Astrocyte (in vitro differentiated cells and primary cell): ENCODE data around the gene LBHD1. TPM values are rescaled to one million over a fixed set of nuclear protein-coding genes. Genes with fewer than 3 reads are reported as not detected.

Source experiments
- DNase-seq: peaks from one replicate; pipeline ENCODE4 v3.0.0-alpha.2; 2010; ENCODE audit warnings: low read depth
- FAIRE-seq: peaks from 2 replicates; lab custom pipeline; 2011; peaks lifted over from hg19 to GRCh38; lab: Jason Lieb, UNC
- H2AFZ ChIP-seq: 2 replicates; pipeline ENCODE4 v1.6.0; 2012; ENCODE audit warnings: low read depth, low read length, inconsistent platforms
- H3K27ac ChIP-seq: 2 replicates; pipeline ENCODE4 v1.5.1; 2011; ENCODE audit warnings: low read depth, low read length, inconsistent platforms
- H3K27me3 ChIP-seq: 2 replicates; pipeline ENCODE4 v1.6.0; 2011; ENCODE audit warnings: low read length, inconsistent platforms; ENCODE audit not compliant: insufficient read depth
- H3K36me3 ChIP-seq: 2 replicates; pipeline ENCODE4 v1.5.1; 2011; ENCODE audit warnings: low read length, inconsistent platforms; ENCODE audit not compliant: insufficient read depth
- H3K4me1 ChIP-seq: 2 replicates; pipeline ENCODE4 v1.5.1; 2011; ENCODE audit warnings: low read length, inconsistent platforms; ENCODE audit not compliant: insufficient read depth
- H3K4me2 ChIP-seq: 2 replicates; pipeline ENCODE4 v1.6.0; 2012; ENCODE audit warnings: low read length, inconsistent platforms
- H3K4me3 ChIP-seq: 2 replicates; pipeline ENCODE4 v1.5.1; 2011; ENCODE audit warnings: low read depth, mild to moderate bottlenecking, low read length, inconsistent platforms; ENCODE audit not compliant: insufficient read depth
- H3K79me2 ChIP-seq: 2 replicates; pipeline ENCODE4 v1.6.0; 2012; ENCODE audit warnings: mild to moderate bottlenecking, low read length, inconsistent platforms; ENCODE audit not compliant: insufficient read depth
- H3K9ac ChIP-seq: 2 replicates; pipeline ENCODE4 v1.6.0; 2012; ENCODE audit warnings: mild to moderate bottlenecking, low read length, inconsistent platforms
- H3K9me3 ChIP-seq: 2 replicates; pipeline ENCODE4 v1.5.1; 2012; ENCODE audit warnings: low read depth, mild to moderate bottlenecking, low read length, inconsistent platforms; ENCODE audit not compliant: insufficient read depth
- H4K20me1 ChIP-seq: 2 replicates; pipeline ENCODE4 v1.6.0; 2012; ENCODE audit warnings: low read length, inconsistent platforms; ENCODE audit not compliant: insufficient read depth
- H3K27ac Mint-ChIP-seq: one replicate; pipeline ENCODE4 v1.8.0; 2021; ENCODE audit warnings: mild to moderate bottlenecking, mixed read lengths; ENCODE audit not compliant: unreplicated experiment
- H3K27me3 Mint-ChIP-seq: one replicate; pipeline ENCODE4 v1.8.0; 2021; ENCODE audit warnings: low read depth, mixed read lengths; ENCODE audit not compliant: unreplicated experiment
- H3K36me3 Mint-ChIP-seq: one replicate; pipeline ENCODE4 v1.8.0; 2021; ENCODE audit warnings: low read depth, mixed read lengths; ENCODE audit not compliant: unreplicated experiment
- H3K4me1 Mint-ChIP-seq: one replicate; pipeline ENCODE4 v1.8.0; 2021; ENCODE audit warnings: low read depth, mixed read lengths; ENCODE audit not compliant: unreplicated experiment
- H3K4me3 Mint-ChIP-seq: one replicate; pipeline ENCODE4 v1.8.0; 2021; ENCODE audit warnings: mild to moderate bottlenecking, moderate library complexity, mixed read lengths; ENCODE audit not compliant: unreplicated experiment
- H3K9me3 Mint-ChIP-seq: one replicate; pipeline ENCODE4 v1.8.0; 2021; ENCODE audit warnings: mild to moderate bottlenecking, mixed read lengths; ENCODE audit not compliant: unreplicated experiment
- CTCF ChIP-seq: IDR thresholded peaks from 2 replicates; pipeline ENCODE4 v1.5.1; 2011; ENCODE audit warnings: low read depth, mild to moderate bottlenecking, inconsistent platforms, low read length, moderate library complexity; ENCODE audit not compliant: insufficient read depth
- EZH2 ChIP-seq: IDR thresholded peaks from 2 replicates; pipeline ENCODE4 v1.6.1; 2012; ENCODE audit warnings: mild to moderate bottlenecking, low read length, inconsistent platforms; ENCODE audit not compliant: insufficient read depth
- total RNA-seq: library from RNA; stranded (reverse); gene quantifications from 2 replicates; pipeline ENCODE4 v1.2.1, GENCODE V29; 2021

Gene LBHD1
- total RNA-seq, 1 donor from 2014 or later, result 8.0 TPM

GRCh38 chr11:62665599-62666258, 6.3 kb downstream of the LBHD1 start:
- H3K27ac Mint-ChIP-seq, result peak overlapping the region; percentile 92
- TF ChIP-seq EZH2 (no peak), CTCF (no peak)
- Histone ChIP-seq H3K4me2 (peak overlapping the region; percentile 97), H2AFZ (no peak overlapping the region), H4K20me1 (peaks cover 30% of the 10 kb centered on the region), H3K4me1 (peaks cover 19% of the 10 kb centered on the region), H3K4me3 (peak overlapping the region; percentile 97), H3K27me3 (no peaks in the 10 kb centered on the region), H3K36me3 (peaks cover 12% of the 10 kb centered on the region), H3K27ac (peak overlapping the region; percentile 54), H3K79me2 (peaks cover 55% of the 10 kb centered on the region), H3K9me3 (no peaks in the 10 kb centered on the region), H3K9ac (peak overlapping the region; percentile 87)
- FAIRE-seq, result no peak
- peak; percentile 58 for DNase-seq
- no peaks in the 10 kb centered on the region for H3K9me3 Mint-ChIP-seq
- H3K4me3 Mint-ChIP-seq, result peak overlapping the region; percentile 96
- H3K27me3 Mint-ChIP-seq, result no peaks in the 10 kb centered on the region
- peaks cover 12% of the 10 kb centered on the region for H3K36me3 Mint-ChIP-seq
- peaks cover 12% of the 10 kb centered on the region for H3K4me1 Mint-ChIP-seq

GRCh38 chr11:62665075-62665598, 6.9 kb downstream of the LBHD1 start, which contains the start of the genes C11orf98 and CSKMT:
C11orf98 (minus strand) TSS chr11:62665210; CDS start chr11:62665169, 41 bp downstream.
CSKMT (plus strand) TSS chr11:62665312; CDS start chr11:62665880, 568 bp downstream.
- FAIRE-seq, result no peak
- DNase-seq, result peak; percentile 82

More at GRCh38 chr11:62665075-62665598, 6.9 kb downstream of the LBHD1 start, which contains the start of the genes C11orf98 and CSKMT:
- no peak for TF ChIP-seq CTCF
- TF ChIP-seq EZH2, result no peak
- H3K36me3 Mint-ChIP-seq, result peaks cover 12% of the 10 kb centered on the region
- Histone ChIP-seq H3K4me3 (peak within 1 kb of the TSS; percentile 97), H3K79me2 (peaks cover 51% of the 10 kb centered on the region), H3K4me2 (peak within 1 kb of the TSS; percentile 97), H3K9ac (peak within 1 kb of the TSS; percentile 87), H3K27ac (peak within 1 kb of the TSS; percentile 67), H3K36me3 (peaks cover 12% of the 10 kb centered on the region), H3K27me3 (no peaks in the 10 kb centered on the region), H2AFZ (peak within 1 kb of the TSS; percentile 51), H3K4me1 (peaks cover 16% of the 10 kb centered on the region), H4K20me1 (peaks cover 30% of the 10 kb centered on the region), H3K9me3 (no peaks in the 10 kb centered on the region)
- peak within 1 kb of the TSS; percentile 92 for H3K27ac Mint-ChIP-seq
- H3K4me3 Mint-ChIP-seq, result peak within 1 kb of the TSS; percentile 96
- H3K4me1 Mint-ChIP-seq, result peaks cover 12% of the 10 kb centered on the region
- H3K9me3 Mint-ChIP-seq, result no peaks in the 10 kb centered on the region
- no peaks in the 10 kb centered on the region for H3K27me3 Mint-ChIP-seq
